Measurements from ENCODE around the gene MRPL40.

Gene MRPL40

DNA sequence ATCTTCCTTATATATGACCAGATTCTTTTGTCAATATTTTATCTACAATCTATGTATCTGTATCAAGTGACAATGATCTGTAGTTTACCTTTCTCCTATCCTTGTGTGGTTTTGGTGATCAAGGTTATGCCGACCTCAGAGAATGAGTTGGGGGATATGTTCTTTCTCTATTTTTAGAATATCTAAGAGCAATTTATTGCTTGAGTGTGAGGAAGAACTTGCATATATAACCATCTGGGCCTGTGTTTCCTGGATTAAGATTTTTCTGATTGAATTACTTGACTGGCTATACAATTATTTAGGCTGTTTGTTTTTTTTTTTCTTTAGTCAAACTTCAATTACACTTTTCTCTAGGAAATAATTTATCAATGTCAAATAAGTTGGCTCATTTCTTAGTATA, 29.2 kb downstream of the MRPL40 start:
- no peak for DNase-seq (ENCODE audit: low spot score)

DNA sequence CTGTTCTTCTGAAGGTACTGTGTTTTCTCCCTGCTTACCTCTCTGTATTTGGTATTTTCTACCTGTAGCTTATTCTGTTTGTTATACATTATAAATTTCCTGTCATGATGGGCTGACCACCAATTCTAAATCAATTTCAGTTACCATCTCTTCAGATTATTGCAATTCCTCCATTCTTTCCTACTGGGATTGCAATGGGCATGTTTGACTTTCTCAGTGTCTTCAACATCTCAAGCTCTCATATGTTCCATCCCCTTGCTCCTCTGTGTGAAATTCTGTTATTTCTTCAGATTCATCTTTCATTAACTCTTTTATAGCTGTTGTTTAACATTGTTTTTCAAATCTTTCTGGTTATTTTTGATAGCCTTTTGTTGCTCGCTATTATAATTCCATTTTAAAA, 30.7 kb downstream of the MRPL40 start:
- no peak for DNase-seq (ENCODE audit: low spot score)

DNA sequence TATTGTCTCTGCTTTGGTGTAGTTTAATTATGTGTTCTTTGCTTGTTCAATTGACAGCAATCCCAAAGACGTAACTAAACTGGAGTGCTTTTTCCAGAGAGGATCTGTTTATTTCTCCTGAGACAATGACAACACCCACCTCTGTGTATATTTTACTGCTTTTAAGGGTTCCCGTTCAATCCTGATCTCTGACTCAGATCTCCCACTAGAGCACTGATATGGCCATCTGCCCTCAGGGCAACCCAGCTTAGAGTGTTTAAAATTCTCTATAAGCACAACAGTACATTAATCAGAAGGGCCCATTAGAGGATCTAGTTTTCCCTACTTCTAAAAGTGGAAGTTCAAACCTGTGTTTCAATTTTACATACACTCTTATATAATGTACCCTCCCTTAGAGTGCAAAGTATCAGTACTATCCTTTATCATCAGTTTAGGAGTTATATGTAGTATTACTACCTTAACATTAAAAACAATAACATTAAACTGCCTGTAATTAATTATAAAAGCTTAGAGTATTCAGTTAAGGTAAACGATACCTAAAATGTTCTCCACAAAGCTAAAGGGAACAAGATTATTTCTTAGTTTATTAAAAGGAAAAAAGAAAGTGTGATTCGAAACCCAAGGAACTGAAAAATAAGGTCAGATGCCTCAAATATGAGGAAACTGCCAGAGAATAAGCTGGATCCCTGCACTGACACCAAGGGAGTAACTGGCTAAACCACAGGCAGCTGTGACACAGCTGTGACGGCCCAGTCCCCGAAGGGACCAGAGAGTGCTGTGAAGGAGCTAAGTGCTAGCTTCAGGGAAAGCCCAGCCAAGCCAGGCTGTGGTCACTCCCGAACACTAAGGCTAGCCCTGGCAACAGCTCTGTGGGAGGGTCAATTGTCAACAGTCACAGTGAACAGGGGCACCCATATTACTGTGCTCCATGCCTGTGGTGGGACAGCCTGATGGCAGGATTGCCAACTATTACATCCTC, 31.4 kb downstream of the MRPL40 start:
- DNase-seq (ENCODE audit: low spot score): no peak

DNA sequence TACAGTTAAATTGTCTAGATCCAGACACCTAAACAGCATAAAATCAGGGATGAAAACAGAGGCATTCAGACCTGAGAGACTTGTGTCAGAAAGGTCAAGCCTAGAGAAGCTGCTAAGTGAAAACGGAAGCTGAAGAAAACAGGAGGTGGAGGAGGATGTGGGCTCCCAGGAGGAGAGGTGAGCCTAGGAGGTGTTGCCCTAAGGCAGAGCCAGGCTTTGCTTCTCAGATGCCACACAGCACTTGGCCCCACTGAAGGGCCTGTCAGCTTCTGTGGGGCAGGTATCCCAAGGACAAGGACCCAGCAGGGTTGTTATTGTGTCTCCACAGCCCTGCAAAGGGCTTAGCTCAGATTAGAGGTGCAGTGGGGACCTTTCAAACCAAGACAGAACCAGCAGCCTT, 32.2 kb downstream of the MRPL40 start:
- no peak for DNase-seq (ENCODE audit: low spot score)

DNA sequence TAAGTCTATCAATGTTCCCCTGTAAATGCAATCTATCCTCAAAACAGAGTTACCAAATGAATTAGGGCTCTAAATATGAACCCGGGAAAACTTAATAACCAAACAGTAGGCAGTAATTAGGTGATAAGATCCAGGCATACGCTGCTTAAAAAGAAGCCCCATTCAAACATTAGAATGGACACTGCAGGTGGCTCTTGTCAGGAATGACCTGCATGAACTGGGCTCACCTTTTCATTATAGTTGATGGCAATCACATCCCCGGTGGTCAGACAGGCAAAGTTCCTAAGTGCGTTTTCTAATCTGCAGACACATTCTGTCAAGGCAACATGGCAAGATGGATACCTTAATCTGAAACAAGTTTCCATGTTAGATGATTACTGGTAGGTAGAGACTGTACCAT, 32.6 kb downstream of the MRPL40 start:
- DNase-seq (ENCODE audit: low spot score): no peak

DNA sequence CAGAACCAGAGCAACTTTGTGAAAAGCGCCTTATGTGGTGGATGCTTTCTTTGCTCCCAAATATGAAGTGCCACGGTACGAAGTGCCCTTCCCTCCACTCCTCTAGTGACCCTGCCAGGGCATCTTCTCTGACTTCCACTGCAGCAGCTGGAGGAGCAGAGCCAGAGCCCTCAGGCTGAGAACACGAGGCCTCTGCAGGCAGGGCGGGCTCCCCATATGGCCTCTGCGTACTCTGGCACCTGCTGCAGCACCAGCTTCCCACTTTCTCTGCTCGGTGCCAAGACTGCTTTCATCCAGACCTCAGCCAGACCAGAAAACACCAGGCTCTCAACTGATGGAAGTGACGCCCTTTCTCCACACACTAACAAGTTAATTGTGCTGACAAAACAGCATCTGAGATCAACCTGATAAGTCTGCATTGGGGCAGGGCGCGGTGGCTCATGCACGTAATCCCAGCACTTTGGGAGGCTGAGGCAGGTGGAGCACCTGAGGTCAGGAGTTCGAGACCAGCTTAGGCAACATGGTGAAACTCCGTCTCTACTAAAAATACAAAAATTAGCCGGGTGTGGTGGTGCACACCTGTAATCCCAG, 33.9 kb downstream of the MRPL40 start:
- DNase-seq (ENCODE audit: low spot score): no peak

DNA sequence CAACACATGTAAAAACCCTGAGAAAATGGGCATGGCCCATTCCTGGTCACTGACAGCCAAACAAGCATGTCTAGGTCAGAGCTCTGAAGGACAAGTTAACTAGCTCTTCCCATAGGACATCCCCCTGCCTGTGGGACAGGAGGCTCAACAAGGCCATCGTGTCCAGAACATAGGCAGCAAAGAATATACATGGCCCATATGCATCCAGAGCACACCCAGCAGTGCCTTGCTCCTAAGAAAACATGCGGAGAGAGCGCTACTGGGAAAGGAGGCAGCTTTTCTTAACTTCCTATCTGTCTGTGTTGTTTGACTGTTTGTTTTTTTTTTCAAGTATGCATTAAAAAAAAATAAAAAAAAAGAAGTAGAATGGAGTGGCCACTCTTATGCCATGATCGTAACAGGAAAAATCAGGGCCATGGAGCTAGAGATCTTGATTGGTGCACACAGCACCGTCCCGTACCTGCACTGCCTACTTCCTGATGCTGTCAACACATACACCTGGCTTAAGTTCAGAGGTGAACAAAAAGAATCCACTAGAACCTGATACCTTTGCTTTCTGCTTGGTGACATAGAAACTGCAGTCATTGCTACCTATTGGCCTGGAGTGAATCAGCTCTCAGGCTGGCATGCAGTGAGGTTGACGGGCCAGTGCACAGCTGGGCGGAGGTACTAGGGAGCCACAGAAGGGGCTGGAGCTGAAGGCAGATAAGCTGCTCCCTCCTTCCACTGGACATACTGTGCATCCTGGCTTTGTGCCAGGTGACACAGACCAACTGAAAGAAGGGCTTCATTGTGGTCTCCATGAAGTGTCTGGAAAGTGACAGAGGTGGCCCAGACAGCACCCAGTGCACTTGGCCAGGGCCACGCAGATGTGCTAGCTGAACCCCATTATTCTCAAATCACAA, 34.8 kb downstream of the MRPL40 start:
- no peak for DNase-seq (ENCODE audit: low spot score)

DNA sequence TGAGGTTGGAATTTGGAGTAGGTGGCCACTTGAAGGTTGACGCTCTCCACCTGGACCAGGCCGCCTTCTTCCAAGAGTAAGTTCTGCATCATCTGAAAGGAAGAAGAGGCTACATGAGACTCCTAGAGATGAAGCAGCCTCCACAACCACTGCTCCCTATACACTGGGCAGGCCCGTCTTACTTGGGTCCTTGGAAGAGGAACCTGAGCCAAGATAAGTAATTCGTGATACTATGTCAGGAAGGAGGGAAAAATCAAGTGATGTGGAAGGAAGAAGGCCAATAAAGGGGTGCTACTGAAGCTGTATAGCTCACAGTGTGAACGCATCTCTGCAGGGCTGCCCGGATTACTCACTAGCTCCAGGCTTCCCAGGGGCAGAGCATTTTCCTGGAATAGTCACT, 35.6 kb downstream of the MRPL40 start:
- DNase-seq (ENCODE audit: low spot score): no peak

DNA sequence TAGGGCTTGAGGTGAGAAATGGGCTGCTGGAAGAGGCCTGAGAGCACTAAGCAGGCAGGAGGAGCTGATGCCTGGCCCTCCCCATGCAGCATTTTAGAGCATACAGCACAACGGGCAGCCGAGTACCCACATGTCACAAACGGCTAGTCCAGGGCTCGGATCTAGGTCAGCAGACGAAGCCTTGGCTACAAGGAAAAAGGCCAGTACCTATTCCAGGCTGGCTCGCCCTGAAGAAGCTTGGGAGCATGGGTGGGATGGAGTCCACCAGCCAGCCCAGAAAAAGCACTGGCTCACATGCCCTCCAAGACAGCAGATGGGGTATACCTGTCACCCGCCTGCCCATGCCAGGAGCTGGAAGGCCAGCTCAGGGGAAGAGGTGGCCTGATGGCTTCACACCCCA, 37.1 kb downstream of the MRPL40 start:
- no peak for DNase-seq (ENCODE audit: low spot score)

DNA sequence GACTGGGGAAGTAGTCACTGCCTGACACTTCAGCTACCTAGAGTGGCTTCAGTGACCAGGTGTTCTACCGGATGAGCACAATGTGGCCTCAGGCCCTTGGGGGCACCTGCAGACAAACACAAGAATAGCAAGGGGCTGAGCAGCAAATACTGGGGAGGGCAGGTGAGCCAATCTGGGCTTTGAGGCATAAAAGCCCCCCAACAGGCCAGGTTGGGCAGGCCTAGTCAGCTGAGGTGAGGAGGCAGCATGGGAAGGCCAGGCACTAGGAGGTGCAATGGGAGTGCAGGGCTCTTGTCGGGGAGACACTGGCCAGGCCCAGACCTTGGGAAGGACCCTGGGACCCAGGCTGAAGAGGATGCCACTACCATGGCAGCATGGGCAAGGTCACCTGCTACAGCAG, 37.7 kb downstream of the MRPL40 start:
- DNase-seq (ENCODE audit: low spot score): no peak

DNA sequence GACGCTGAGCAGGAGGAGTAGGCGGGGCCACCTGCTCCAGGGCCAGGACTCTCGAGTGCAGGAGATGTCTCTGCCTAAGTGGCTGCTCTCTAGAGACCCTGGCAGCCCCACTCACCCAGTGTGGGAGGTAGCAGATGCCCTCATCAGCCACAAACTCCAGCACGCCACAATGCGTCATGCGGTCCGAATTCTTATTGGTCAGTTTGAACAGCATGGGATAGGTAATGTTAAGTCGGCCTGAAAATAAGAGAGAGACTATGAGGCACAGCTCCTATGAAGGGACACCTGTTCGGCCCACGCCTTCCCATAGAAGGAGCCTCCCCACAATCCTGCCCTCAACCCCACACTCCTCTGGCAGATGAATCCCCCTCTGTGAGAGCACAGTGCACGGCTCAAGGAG, 39.2 kb downstream of the MRPL40 start:
- DNase-seq (ENCODE audit: low spot score): no peak

DNA sequence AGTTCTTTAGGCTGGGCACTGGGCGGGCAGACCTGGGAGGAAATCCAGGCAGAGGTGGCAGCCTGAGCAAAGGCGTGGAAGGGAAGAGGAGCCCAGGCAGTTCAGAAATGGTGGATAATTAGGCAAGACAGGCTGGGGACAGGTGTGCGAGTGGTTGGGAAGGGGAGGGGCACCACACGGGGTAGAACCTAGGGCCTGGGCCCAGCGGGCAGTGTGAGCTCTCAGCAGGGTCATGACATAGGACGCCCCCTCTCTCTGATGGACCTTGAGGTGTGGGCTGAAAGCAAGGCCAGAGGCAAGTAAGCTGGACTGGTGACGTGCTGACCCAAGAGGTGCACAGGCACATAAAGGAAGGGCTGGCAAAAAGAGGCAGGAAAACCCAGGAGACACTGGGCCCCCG, 39.9 kb downstream of the MRPL40 start:
- DNase-seq (ENCODE audit: low spot score): no peak

DNA sequence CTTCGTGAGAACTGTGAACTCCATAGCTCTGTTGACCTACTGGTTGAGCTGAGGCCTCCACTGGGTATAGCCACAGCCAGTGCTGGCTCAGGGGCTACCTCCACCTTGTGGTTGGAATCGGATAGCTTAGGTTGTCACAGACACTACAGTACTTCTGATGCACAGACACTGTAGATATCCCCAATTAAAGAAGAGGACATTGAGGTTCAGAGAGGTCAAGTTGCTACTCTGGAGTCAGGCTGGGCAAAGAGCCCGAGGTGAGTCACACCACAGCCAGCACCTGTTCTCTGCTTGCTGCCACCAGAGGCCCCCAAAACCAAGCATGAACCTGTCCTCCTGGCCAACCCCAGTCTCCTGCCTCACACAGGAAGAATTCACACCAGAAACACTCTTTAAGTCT, 41.2 kb downstream of the MRPL40 start:
- DNase-seq (ENCODE audit: low spot score): no peak

DNA sequence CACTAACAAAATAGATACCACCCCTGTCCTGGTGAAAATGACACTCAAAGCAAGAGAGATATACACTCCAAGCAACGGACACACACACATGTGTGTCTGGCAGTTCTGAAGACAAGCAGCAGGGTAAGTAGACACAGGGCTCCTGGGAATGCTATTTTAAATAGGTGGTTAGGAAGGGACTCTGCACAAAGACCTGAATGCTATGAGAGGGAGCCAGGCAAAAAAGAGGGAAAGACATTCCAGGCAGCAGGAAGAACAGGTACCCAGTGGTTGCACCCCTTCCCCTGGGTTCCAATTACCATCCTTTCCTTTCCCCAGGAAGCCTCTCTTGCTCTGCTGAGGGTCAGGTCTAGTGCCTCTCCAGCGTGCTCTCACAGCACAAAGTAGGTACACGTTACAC, 43.7 kb downstream of the MRPL40 start:
- no peak for DNase-seq (ENCODE audit: low spot score)

DNA sequence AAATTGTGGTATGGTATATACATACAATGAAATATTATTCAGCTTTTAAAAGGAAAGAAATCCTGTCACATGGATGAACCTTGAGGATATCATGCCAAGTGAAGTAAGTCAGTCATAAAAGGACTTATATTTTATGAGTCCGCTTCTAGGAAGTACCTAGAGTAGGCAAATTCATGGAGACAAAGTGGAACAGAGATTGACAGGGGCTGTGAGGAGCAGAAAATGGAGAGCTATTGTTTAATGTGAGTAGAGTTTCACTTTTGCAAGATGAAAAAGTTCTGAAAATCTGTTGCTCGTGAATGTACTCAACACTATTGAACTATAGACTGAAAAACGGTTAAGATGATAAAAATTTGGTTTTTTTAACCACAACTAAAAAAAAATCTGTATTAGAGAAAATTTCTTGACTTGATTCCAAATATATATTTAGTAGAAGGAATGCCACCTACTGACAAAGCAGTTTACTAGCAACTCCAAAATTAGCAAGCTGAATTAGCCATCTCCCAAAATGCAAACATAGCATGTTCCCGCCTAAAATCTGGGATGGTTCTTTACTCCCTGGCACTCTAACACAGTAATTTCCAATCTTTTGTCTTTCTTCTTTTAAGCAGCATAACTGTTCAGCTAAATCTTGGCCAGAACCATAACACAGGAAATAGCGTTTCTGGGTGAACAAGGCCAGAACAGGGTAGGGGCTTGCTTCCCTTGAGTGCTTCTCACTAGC, 45.1 kb downstream of the MRPL40 start:
- DNase-seq (ENCODE audit: low spot score): no peak

DNA sequence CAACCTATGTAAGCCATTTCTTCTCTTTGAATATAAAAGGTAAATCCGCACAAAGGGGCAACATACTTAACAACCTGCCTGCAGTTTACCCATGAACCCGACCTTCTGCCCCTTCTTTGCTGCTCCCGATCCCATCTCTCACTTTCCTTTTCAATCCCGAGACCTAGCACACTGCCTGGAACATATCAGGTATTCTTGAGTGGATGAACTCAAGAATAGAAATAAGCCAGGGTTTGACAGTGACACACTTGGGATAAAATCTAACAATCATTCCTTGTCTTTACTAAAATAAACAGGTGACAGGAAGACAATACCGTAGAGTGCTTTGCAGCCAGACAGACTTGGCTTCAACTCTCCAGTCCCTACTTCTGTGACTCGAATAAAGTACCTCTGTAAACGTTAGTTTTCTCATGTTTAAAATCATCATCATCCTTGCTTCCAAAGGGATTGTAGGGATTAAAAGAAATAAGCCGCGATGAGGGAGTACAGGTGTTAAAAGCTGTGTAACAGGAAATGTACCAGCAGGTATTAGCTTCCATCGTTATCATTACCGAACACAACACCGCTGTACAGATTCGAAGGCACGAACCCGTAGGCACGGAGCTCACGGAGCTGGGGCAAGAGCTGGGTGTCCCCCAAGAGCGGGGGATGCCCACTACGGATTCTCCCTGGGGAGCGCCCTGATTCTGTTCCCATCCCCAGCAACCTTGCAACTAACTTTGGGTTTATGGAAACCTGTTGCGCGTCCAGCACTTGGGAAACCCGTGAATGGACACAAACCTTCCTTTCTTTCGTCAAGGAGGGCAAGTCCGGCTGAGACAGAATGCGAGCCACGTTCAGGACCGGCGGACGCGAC, 45.9 kb downstream of the MRPL40 start:
- DNase-seq (ENCODE audit: low spot score): peak; percentile 18

DNA sequence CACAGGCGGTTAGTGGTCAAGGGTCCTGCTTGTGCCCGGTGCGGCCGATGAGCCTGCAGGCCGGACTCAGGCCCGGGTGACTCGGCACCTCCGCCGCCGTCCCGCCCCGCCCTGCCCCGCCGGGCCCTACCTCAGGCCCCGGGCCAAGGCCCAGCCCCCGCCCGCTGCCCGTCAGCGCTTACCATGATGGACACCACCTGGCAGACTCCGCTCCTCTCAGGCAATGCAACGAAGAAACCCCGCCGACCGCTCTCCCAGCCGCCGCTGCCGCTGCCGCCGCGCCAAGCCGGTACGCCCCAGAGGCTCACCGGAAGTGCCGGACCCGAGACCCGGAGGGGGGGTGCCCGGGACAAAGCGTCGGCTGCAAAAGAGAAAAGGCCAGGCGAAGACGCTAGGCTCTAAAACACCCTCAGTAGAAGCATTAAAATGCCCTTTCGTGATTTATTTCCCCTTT, 46.6 kb downstream of the MRPL40 start, which contains the start of gene UFD1:
Gene UFD1, minus strand, starts transcription at position 293 of the 454 bp plus-strand sequence. Its CDS starts 108 bp downstream, at position 185.
- peak; percentile 84 for DNase-seq (ENCODE audit: low spot score)

DNA sequence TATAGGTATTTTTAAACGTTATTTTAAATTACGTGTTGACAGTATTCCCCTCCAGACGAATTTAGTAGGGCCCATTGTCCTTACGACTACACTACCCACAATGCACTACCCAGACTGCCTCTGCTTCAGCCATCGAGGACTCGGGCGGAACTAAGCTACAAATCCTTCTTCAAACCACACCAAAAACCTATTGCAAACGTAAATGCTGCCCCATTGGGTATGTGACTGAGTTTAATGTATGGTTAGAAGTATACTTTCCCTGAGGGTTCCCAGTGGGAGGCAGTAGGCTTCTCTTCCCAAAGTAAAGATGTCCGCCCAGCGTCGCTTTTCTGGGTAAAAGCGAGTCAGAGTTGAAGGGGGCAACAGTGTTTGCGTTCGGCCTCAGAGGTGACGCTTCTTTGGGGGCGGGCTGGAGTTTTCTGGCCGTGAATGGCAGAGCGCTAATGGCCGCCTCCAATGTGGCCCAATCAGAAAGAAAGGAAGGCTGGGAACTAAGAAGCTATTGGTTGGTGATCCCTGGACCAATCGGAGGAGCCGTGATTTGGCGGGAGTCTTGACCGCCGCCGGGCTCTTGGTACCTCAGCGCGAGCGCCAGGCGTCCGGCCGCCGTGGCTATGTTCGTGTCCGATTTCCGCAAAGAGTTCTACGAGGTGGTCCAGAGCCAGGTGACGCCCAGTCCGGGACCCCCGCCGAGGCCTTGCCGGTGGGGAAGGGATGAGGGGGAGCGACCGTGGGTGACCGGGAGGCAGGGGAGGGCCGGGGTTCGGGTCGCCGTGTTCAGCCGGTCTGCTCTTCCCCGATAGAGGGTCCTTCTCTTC, 47.2 kb downstream of the MRPL40 start, which contains the start of gene CDC45:
Gene CDC45, plus strand, starts transcription at position 566 of the 818 bp plus-strand sequence. Its CDS starts 49 bp downstream, at position 615.
- peak; percentile 98 for DNase-seq (ENCODE audit: low spot score)

DNA sequence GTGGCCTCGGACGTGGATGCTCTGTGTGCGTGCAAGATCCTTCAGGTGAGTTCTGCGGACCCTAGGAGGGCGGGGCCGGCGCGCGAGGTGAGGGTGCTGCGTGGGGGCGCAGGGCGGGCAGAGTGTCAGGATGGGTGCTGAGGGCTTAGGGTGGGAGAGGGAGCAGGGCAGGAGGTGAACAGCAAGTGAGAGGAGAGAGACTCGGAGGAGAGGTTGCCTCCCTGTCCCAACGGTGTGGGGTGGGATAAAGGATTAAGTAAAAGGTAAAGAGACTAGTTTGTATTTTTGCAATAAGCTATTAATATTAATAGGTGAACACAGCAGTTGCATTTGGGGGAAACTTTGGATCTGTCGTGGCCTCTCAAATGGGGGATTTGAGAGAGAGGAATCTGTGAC, 47.8 kb downstream of the MRPL40 start:
- DNase-seq (ENCODE audit: low spot score): no peak

All from SK-N-DZ (cell line).